ENCODE data around the gene ATG4B. TPM values are rescaled to one million over a fixed set of nuclear protein-coding genes. Genes with fewer than 3 reads are reported as not detected.

Gene ATG4B
- total and polyA plus RNA-seq, 2 experiments from 2014 or later: 105 to 110 TPM

GRCh38 chr2:241708879-241709278, 71.4 kb downstream of the ATG4B start:
- TF ChIP-seq, protein P1, sequence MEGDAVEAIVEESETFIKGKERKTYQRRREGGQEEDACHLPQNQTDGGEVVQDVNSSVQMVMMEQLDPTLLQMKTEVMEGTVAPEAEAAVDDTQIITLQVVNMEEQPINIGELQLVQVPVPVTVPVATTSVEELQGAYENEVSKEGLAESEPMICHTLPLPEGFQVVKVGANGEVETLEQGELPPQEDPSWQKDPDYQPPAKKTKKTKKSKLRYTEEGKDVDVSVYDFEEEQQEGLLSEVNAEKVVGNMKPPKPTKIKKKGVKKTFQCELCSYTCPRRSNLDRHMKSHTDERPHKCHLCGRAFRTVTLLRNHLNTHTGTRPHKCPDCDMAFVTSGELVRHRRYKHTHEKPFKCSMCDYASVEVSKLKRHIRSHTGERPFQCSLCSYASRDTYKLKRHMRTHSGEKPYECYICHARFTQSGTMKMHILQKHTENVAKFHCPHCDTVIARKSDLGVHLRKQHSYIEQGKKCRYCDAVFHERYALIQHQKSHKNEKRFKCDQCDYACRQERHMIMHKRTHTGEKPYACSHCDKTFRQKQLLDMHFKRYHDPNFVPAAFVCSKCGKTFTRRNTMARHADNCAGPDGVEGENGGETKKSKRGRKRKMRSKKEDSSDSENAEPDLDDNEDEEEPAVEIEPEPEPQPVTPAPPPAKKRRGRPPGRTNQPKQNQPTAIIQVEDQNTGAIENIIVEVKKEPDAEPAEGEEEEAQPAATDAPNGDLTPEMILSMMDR (IDR thresholded peaks at IDR 0.05; ENCODE audit: low read depth, low read length): no peak
- H3K36me3 ChIP-seq: peaks cover 53% of the 10 kb centered on the region
- no peak for DNase-seq (ENCODE audit: low read depth in 1 of 2, low spot score in 1 of 2)
- no peaks in the 10 kb centered on the region for H3K4me1 ChIP-seq (ENCODE audit: low read depth)
- H3K27ac ChIP-seq: no peak overlapping the region
- no peak overlapping the region for H3K4me3 ChIP-seq
- no peaks in the 10 kb centered on the region for H3K27me3 ChIP-seq
- no peaks in the 10 kb centered on the region for H3K9me3 ChIP-seq (ENCODE audit: low read depth)

- DNase-seq (ENCODE audit: low read depth in 1 of 2, low spot score in 1 of 2): no peak
- Histone ChIP-seq H3K27ac (no peak overlapping the region), H3K9me3 (ENCODE audit: low read depth) (no peaks in the 10 kb centered on the region), H3K36me3 (peaks cover 27% of the 10 kb centered on the region), H3K27me3 (no peaks in the 10 kb centered on the region), H3K4me1 (ENCODE audit: low read depth) (no peaks in the 10 kb centered on the region), H3K4me3 (no peak overlapping the region)
- TF ChIP-seq, protein P1 (IDR thresholded peaks at IDR 0.05; ENCODE audit: low read depth, low read length): no peak
These were observed 81.6 kb downstream of the ATG4B start for GRCh38 chr2:241719093-241719492.

DNA sequence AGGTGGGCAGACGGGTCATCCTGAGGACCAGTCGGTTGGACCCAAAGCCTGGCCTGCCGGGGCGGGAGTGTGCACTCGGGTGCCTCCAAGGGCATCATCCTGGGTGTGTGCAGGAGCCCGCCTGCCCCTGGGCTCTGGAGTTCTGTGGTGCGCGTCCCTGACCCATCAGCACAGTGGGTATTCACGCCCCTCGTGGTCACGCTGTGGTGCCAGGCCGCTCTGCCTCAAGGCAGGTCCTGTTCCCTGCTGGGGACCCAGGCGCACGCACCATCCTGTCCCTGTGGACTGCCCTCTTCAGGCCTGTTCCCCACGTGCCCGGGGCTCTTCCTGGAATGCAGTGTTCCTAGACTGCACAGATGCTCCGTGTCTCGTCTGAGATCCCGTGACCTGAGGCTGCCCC, 82.6 kb downstream of the ATG4B start:
- no peaks in the 10 kb centered on the region for H3K4me1 ChIP-seq (ENCODE audit: low read depth)
- H3K9me3 ChIP-seq (ENCODE audit: low read depth): no peaks in the 10 kb centered on the region
- peaks cover 21% of the 10 kb centered on the region for H3K36me3 ChIP-seq
- H3K27ac ChIP-seq: no peak overlapping the region
- no peak for DNase-seq (ENCODE audit: low read depth in 1 of 2, low spot score in 1 of 2)
- TF ChIP-seq, protein P1 (IDR thresholded peaks at IDR 0.05; ENCODE audit: low read depth, low read length): no peak
- no peak overlapping the region for H3K4me3 ChIP-seq
- no peaks in the 10 kb centered on the region for H3K27me3 ChIP-seq

- Histone ChIP-seq H3K27me3 (no peaks in the 10 kb centered on the region), H3K9me3 (ENCODE audit: low read depth) (no peaks in the 10 kb centered on the region), H3K27ac (no peak overlapping the region), H3K36me3 (peaks cover 21% of the 10 kb centered on the region), H3K4me1 (ENCODE audit: low read depth) (no peaks in the 10 kb centered on the region), H3K4me3 (no peak overlapping the region)
- DNase-seq (ENCODE audit: low read depth in 1 of 2, low spot score in 1 of 2): no peak
- TF ChIP-seq, protein P1 (IDR thresholded peaks at IDR 0.05; ENCODE audit: low read depth, low read length): no peak
These were observed 83.1 kb downstream of the ATG4B start for GRCh38 chr2:241720560-241720959.

- TF ChIP-seq, protein P1 (IDR thresholded peaks at IDR 0.05; ENCODE audit: low read depth, low read length): no peak
- Histone ChIP-seq H3K4me1 (ENCODE audit: low read depth) (no peaks in the 10 kb centered on the region), H3K36me3 (peaks cover 21% of the 10 kb centered on the region)
These were observed 84.4 kb downstream of the ATG4B start for GRCh38 chr2:241721852-241722251.

More at GRCh38 chr2:241721852-241722251, 84.4 kb downstream of the ATG4B start:
- no peaks in the 10 kb centered on the region for H3K27me3 ChIP-seq
- H3K9me3 ChIP-seq (ENCODE audit: low read depth): no peaks in the 10 kb centered on the region
- no peak for DNase-seq (ENCODE audit: low read depth in 1 of 2, low spot score in 1 of 2)
- H3K4me3 ChIP-seq: no peak overlapping the region
- no peak overlapping the region for H3K27ac ChIP-seq
